B cell (primary cell): ENCODE results near the gene DOCK1. TPM values are rescaled to one million over a fixed set of nuclear protein-coding genes. Genes with fewer than 3 reads are reported as not detected.

Experiments
- ATAC-seq: fragments of 200-7000 bp; cut with Tn5 transposase; one replicate; pipeline ENCODE4 v1.10.0; 2021; ENCODE audit warnings: low read depth, mild to moderate bottlenecking, moderate number of reproducible peaks, moderate library complexity
- CTCF ChIA-PET: fragments of 350-600 bp; sonication (Branson Sonifier 250); formaldehyde crosslinking; loops from one replicate; lab custom pipeline; 2021; ENCODE audit warnings: antibody characterized with exemption, inconsistent platforms; lab: Charles Lee
- POLR2A ChIA-PET: fragments of 350-600 bp; sonication (Branson Sonifier 250); formaldehyde crosslinking; loops from one replicate; lab custom pipeline; 2021; ENCODE audit warnings: antibody characterized with exemption; lab: Charles Lee
- DNase-seq: peaks from one replicate; pipeline ENCODE4 v3.0.0; 2013
- H2AFZ ChIP-seq: 2 replicates; pipeline ENCODE4 v1.6.1; 2012; ENCODE audit warnings: mild to moderate bottlenecking, low read depth, low read length; ENCODE audit not compliant: insufficient read depth, poor library complexity, severe bottlenecking
- H3K27ac ChIP-seq, 2 donors: 1 replicate in 1 of 2; 2 replicates in 1 of 2; pipeline ENCODE4 v1.5.1; 2012 to 2013; ENCODE audit warnings: low read length in 2 of 2, mild to moderate bottlenecking in 2 of 2, moderate library complexity in 1 of 2
- H3K27me3 ChIP-seq, 4 experiments: fragments of 200-600 bp in 1 of 4; sonication (generic) in 1 of 4; replicated peaks in 1 of 4; 1 replicate in 2 of 4; 2 replicates in 2 of 4; pipeline versions ENCODE4 v1.6.1 to v1.7.0; 2013 to 2016; ENCODE audit warnings: low read length in 3 of 4, mild to moderate bottlenecking in 2 of 4, mixed read lengths in 1 of 4, moderate library complexity in 1 of 4; ENCODE audit not compliant: insufficient read depth in 4 of 4, control insufficient read depth in 3 of 4; ENCODE audit errors: control extremely low read depth in 1 of 4
- H3K36me3 ChIP-seq, 2 experiments: replicated peaks in 1 of 2; 1 replicate in 1 of 2; 2 replicates in 1 of 2; pipeline versions ENCODE4 v1.6.1 to v1.7.1; 2013; ENCODE audit warnings: low read length in 1 of 2; ENCODE audit not compliant: insufficient read depth in 2 of 2, control insufficient read depth in 1 of 2; ENCODE audit errors: control extremely low read depth in 1 of 2, extremely low read depth in 1 of 2
- H3K4me1 ChIP-seq, 2 donors: fragments of 200-600 bp in 1 of 2; sonication (generic) in 1 of 2; 1 replicate in 1 of 2; 2 replicates in 1 of 2; pipeline versions ENCODE4 v1.5.1 to v1.6.1; 2013 to 2017; ENCODE audit warnings: low read length in 2 of 2; ENCODE audit not compliant: control insufficient read depth in 2 of 2, insufficient read depth in 2 of 2
- H3K4me2 ChIP-seq: replicated peaks from 2 replicates; pipeline ENCODE3; 2012; ENCODE audit warnings: mild to moderate bottlenecking, low read depth, low read length; ENCODE audit not compliant: poor library complexity, severe bottlenecking
- H3K4me3 ChIP-seq, 5 experiments: fragments of 200-600 bp in 1 of 5; sonication (generic) in 1 of 5; 1 replicate in 3 of 5; 2 replicates in 2 of 5; pipeline versions ENCODE4 v1.5.1 to v1.7.0; 2011 to 2016; ENCODE audit warnings: low read length in 4 of 5, mild to moderate bottlenecking in 4 of 5, low read depth in 2 of 5, control low read depth in 1 of 5, moderate library complexity in 1 of 5; ENCODE audit not compliant: insufficient read depth in 1 of 5; ENCODE audit errors: control extremely low read depth in 1 of 5, extremely low read depth in 1 of 5
- H3K79me2 ChIP-seq: fragments of 200-600 bp; sonication (generic); one replicate; pipeline ENCODE4 v1.6.0; 2016; ENCODE audit warnings: low read length; ENCODE audit not compliant: control insufficient read depth, insufficient read depth
- H3K9ac ChIP-seq: fragments of 200-600 bp; sonication (generic); 2 replicates; pipeline ENCODE4 v1.6.1; 2017; ENCODE audit warnings: mild to moderate bottlenecking, low read length, moderate library complexity
- H3K9me3 ChIP-seq, 3 donors: one replicate each; pipeline versions ENCODE4 v1.6.1 to v1.7.1; 2013; ENCODE audit warnings: low read length in 2 of 3; ENCODE audit not compliant: control insufficient read depth in 2 of 3, insufficient read depth in 1 of 3; ENCODE audit errors: control extremely low read depth in 1 of 3
- H4K20me1 ChIP-seq: 2 replicates; pipeline ENCODE4 v1.6.0; 2012; ENCODE audit warnings: mild to moderate bottlenecking, low read length; ENCODE audit not compliant: insufficient read depth, control insufficient read depth, poor library complexity, severe bottlenecking
- H3K27ac Mint-ChIP-seq: one replicate; pipeline ENCODE4 v1.8.0; 2021; ENCODE audit warnings: mixed read lengths
- H3K27me3 Mint-ChIP-seq: one replicate; pipeline ENCODE4 v1.8.0; 2021; ENCODE audit warnings: mixed read lengths
- H3K4me1 Mint-ChIP-seq: one replicate; pipeline ENCODE4 v1.8.0; 2021; ENCODE audit warnings: mixed read lengths
- H3K4me3 Mint-ChIP-seq: one replicate; pipeline ENCODE4 v1.8.0; 2021; ENCODE audit warnings: mixed read lengths
- H3K9me3 Mint-ChIP-seq: one replicate; pipeline ENCODE4 v1.8.0; 2022; ENCODE audit warnings: mixed read lengths; ENCODE audit not compliant: insufficient read depth
- EZH2 ChIP-seq: IDR thresholded peaks from 2 replicates; pipeline ENCODE4 v1.6.1; 2012; ENCODE audit warnings: borderline replicate concordance, low read depth, mild to moderate bottlenecking, moderate library complexity, low read length; ENCODE audit not compliant: insufficient read depth, poor library complexity, severe bottlenecking
- WGBS: methylation state at CpG from one replicate; pipeline ENCODE4 v1.1.5; 2013; ENCODE audit warnings: missing lambda C conversion rate; ENCODE audit not compliant: insufficient coverage; 5-methylcytosine and 5-hydroxymethylcytosine counted together
- intact Hi-C: fragments of 100-400 bp; cut with micrococcal nuclease; formaldehyde crosslinking; loops from one replicate; pipeline ENCODE4 v1.10.0; 2022
- polyA plus RNA-seq: library from polyadenylated mRNA; depleted of rRNA; stranded (reverse); fragments of >200 nt; gene quantifications from 2 replicates; pipeline ENCODE4 v1.2.3, GENCODE V29; 2012
- total RNA-seq, 2 donors: library from RNA; stranded (reverse); fragments of 120-200 nt in 1 of 2; gene quantifications; 1 replicate in 1 of 2; 2 replicates in 1 of 2; pipeline versions ENCODE4 v1.2.3 to v1.2.4, GENCODE V29; 2013 to 2022
- TF ChIP-seq, protein P1 (sequence below): fragments of 200-600 bp; IDR thresholded peaks from one replicate; pipeline ENCODE4 v1.8.0; 2022; ENCODE audit warnings: antibody characterized with exemption, mild to moderate bottlenecking

Gene DOCK1
- total and polyA plus RNA-seq, 2 donors (not counting 1 experiment from before 2014, with no cell fraction given): not detected

DNA sequence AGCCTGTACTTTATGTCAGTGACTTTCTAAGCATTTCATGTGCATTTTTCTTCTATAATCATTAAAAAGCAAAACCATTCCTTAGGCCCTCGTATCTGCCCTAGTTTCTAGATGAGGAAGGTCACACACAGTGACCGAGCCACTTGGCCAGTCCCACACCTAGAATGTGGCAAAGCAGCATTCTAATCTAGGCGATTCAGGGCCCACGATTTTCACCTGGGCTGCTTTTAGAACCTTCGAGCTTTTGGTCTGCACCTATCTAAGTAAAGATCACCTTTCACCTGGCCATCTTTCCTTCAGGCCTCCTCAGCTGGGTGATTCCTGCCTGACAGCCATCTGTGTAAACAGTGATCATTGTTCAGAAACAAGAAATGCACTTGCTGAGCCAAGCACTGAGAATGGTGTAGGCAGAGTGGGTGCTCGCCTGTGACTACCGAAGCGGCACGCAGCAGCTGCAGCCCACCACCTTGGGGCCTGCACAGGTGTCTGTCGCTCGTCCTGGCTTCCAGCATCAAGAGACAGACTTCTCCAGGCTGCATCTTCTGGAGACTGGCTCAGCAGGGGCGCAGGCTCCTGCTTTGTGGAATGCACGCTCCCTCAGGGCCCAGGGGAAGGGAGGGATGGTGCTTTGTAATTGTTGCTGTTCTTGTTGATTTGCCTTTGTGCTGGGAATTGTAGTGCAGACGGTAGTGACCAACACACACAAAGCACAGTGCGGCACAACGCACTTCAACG lies 440.2 kb downstream of the DOCK1 start:
- 87% methylated on average over 14 of the region's 17 CpGs for WGBS
- no peak overlapping the region for H3K27ac Mint-ChIP-seq
- Histone ChIP-seq H3K4me3 (no peak overlapping the region), H3K4me1 (no peaks in the 10 kb centered on the region), H3K27ac (no peak overlapping the region), H3K36me3 (no peaks in the 10 kb centered on the region), H3K4me2 (no peak overlapping the region), H3K9me3 (peaks cover 0 to 3% (median 0%) of the 10 kb centered on the region in 3 donors), H4K20me1 (no peaks in the 10 kb centered on the region), H3K9ac (no peak overlapping the region), H2AFZ (no peak overlapping the region), H3K27me3 (no peaks in the 10 kb centered on the region), H3K79me2 (no peaks in the 10 kb centered on the region)
- intact Hi-C loops: no loop called here
- no peaks in the 10 kb centered on the region for H3K9me3 Mint-ChIP-seq
- no peaks in the 10 kb centered on the region for H3K4me1 Mint-ChIP-seq
- H3K4me3 Mint-ChIP-seq: no peak overlapping the region
- ChIA-PET CTCF (no interaction called here), POLR2A (no interaction called here)
- no peak for ATAC-seq
- TF ChIP-seq, protein P1, sequence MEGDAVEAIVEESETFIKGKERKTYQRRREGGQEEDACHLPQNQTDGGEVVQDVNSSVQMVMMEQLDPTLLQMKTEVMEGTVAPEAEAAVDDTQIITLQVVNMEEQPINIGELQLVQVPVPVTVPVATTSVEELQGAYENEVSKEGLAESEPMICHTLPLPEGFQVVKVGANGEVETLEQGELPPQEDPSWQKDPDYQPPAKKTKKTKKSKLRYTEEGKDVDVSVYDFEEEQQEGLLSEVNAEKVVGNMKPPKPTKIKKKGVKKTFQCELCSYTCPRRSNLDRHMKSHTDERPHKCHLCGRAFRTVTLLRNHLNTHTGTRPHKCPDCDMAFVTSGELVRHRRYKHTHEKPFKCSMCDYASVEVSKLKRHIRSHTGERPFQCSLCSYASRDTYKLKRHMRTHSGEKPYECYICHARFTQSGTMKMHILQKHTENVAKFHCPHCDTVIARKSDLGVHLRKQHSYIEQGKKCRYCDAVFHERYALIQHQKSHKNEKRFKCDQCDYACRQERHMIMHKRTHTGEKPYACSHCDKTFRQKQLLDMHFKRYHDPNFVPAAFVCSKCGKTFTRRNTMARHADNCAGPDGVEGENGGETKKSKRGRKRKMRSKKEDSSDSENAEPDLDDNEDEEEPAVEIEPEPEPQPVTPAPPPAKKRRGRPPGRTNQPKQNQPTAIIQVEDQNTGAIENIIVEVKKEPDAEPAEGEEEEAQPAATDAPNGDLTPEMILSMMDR: no peak
- TF ChIP-seq EZH2: no peak
- no peaks in the 10 kb centered on the region for H3K27me3 Mint-ChIP-seq
- DNase-seq: no peak

DNA sequence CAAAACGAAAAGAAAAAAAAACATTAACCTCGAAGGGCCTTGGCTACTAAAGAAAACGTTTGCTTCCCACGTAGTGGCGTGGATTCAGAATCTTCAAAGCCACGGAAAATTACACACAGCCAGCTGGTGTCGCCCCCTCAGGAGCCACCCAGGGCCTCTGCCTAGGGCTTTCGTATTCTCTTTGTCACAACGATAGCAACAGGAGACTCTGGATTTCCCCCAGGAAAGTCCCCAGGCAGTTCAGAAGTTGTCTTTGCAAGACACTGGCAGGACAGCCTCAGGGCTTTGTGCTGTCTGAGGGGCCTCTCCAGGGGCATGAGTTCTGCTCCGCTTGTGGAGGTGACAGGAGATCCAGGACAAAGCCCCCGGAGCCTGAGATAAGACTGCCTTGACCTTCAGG lies 441.4 kb downstream of the DOCK1 start:
- Histone ChIP-seq H3K27me3 (no peaks in the 10 kb centered on the region), H4K20me1 (no peaks in the 10 kb centered on the region), H3K27ac (no peak overlapping the region), H3K79me2 (no peaks in the 10 kb centered on the region), H3K36me3 (no peaks in the 10 kb centered on the region), H2AFZ (no peak overlapping the region), H3K4me1 (no peaks in the 10 kb centered on the region), H3K9ac (no peak overlapping the region), H3K4me2 (no peak overlapping the region), H3K9me3 (peaks cover 0 to 3% (median 0%) of the 10 kb centered on the region in 3 donors), H3K4me3 (no peak overlapping the region)
- 80% methylated on average over 11 of the region's 11 CpGs for WGBS
- H3K27ac Mint-ChIP-seq: no peak overlapping the region
- H3K4me3 Mint-ChIP-seq: no peak overlapping the region
- ATAC-seq: no peak
- TF ChIP-seq, protein P1: no peak
- TF ChIP-seq EZH2: no peak
- intact Hi-C loops: no loop called here
- H3K27me3 Mint-ChIP-seq: no peaks in the 10 kb centered on the region
- POLR2A ChIA-PET: no interaction called here
- H3K9me3 Mint-ChIP-seq: no peaks in the 10 kb centered on the region
- no peak for DNase-seq
- CTCF ChIA-PET: no interaction called here
- no peaks in the 10 kb centered on the region for H3K4me1 Mint-ChIP-seq
